ENCODE results near the gene SLC16A3. TPM values are rescaled to one million over a fixed set of nuclear protein-coding genes. Genes with fewer than 3 reads are reported as not detected.
A peak's percentile ranks its signal among the peaks of the same experiment; 100 is the strongest.

The SLC16A3 gene
- total and polyA plus RNA-seq, 2 experiments from 2014 or later, result 3.5 to 10.6 TPM

- TF ChIP-seq REST (IDR thresholded peaks at IDR 0.05; ENCODE audit: unreplicated experiment) (no peak), EZH2phosphoT487 (IDR thresholded peaks at IDR 0.05; ENCODE audit: unreplicated experiment) (no peak)
Measured at GRCh38 chr17:82236142-82236971, 7.5 kb downstream of the SLC16A3 start (continued).

GRCh38 chr17:82237083-82237745, 8.4 kb downstream of the SLC16A3 start:
- peaks cover 16% of the 10 kb centered on the region for H3K27me3 Mint-ChIP-seq (ENCODE audit: insufficient read depth, low read depth, poor library complexity)
- Histone ChIP-seq H2AFZ (no peak overlapping the region), H3K4me3 (no peak overlapping the region), H3K4me2 (no peak overlapping the region), H3K4me1 (ENCODE audit: insufficient read depth) (no peaks in the 10 kb centered on the region; the same call in 1 of the 2 replicates), H3K27ac (ENCODE audit: low read depth) (no peak overlapping the region), H3F3A (replicated peaks; ENCODE audit: low read depth) (peaks cover 5% of the 10 kb centered on the region; the same call in 1 of the 2 replicates), H3K36me3 (ENCODE audit: insufficient read depth) (no peaks in the 10 kb centered on the region), H3K79me2 (replicated peaks; ENCODE audit: insufficient read depth) (no peaks in the 10 kb centered on the region), H3K9me2 (ENCODE audit: insufficient read depth) (no peaks in the 10 kb centered on the region), H3K27me3 (ENCODE audit: insufficient read depth) (0 out of 2 replicates have a peak, but pooled peaks cover 2% of the 10 kb centered on the region), H4K20me1 (replicated peaks; ENCODE audit: insufficient read depth) (peaks cover 3% of the 10 kb centered on the region; the same call in 1 of the 2 replicates)
- H3K36me3 Mint-ChIP-seq (ENCODE audit: low read depth), result no peaks in the 10 kb centered on the region; the same call in 2 of the 3 replicates
- peak; percentile 74 for DNase-seq (ENCODE audit: low spot score)
- H3K9me3 Mint-ChIP-seq, result no peaks in the 10 kb centered on the region
- 0 out of 4 replicates have a peak, but pooled peaks of 1 of the 2 experiments have one; percentile 10 for TF ChIP-seq CTCF (conservative IDR thresholded peaks at IDR 0.05; ENCODE audit: low read depth in 2 of 2)
- TF ChIP-seq ZNF114 (CRISPR knock-in tag; IDR thresholded peaks at IDR 0.05), result no peak
- H3K4me3 Mint-ChIP-seq, result no peak overlapping the region
- H3K27ac Mint-ChIP-seq, result no peak overlapping the region
- peak; percentile 25 for ATAC-seq
- peaks cover 8% of the 10 kb centered on the region; the same call in 2 of the 3 replicates for H3K4me1 Mint-ChIP-seq

Data from GM23338 (cell line).